Lower leg skin (tissue), 3 donors: ENCODE measurements around the gene ZNF273.

Source experiments
- CTCF ChIP-seq, 3 donors: fragments of 450-650 bp; IDR thresholded peaks; one replicate each; pipeline ENCODE4 v1.5.1; 2016; ENCODE audit warnings: antibody characterized with exemption in 3 of 3, mild to moderate bottlenecking in 3 of 3, moderate library complexity in 2 of 3
- POLR2A ChIP-seq, 2 donors: fragments of 450-650 bp; IDR thresholded peaks; one replicate each; pipeline ENCODE4 v1.6.1; 2016 to 2017; ENCODE audit warnings: antibody characterized with exemption in 2 of 2, mild to moderate bottlenecking in 1 of 2, moderate library complexity in 1 of 2

- TF ChIP-seq CTCF (IDR thresholded peaks at IDR 0.05) = no peak
- no peak for TF ChIP-seq POLR2A (IDR thresholded peaks at IDR 0.05)
Measured at GRCh38 chr7:64892666-64893309, 10.3 kb upstream of the ZNF273 start.
